NCI-H1694 treated with DMSO at 0.1 percent for 48 hours (cell line): Measurements from ENCODE around the gene KRTAP1-3.
"Not testable (repeated sequence)": the region's sequence is repeated elsewhere in the genome, so short reads cannot be mapped to it uniquely, and the experiment has no call there.

Source experiments
- DNase-seq: peaks from one replicate; lab custom pipeline; 2025; lab: John Stamatoyannopoulos, UW

Gene KRTAP1-3, protein sequence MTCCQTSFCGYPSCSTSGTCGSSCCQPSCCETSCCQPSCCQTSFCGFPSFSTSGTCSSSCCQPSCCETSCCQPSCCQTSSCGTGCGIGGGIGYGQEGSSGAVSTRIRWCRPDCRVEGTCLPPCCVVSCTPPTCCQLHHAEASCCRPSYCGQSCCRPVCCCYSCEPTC

DNA sequence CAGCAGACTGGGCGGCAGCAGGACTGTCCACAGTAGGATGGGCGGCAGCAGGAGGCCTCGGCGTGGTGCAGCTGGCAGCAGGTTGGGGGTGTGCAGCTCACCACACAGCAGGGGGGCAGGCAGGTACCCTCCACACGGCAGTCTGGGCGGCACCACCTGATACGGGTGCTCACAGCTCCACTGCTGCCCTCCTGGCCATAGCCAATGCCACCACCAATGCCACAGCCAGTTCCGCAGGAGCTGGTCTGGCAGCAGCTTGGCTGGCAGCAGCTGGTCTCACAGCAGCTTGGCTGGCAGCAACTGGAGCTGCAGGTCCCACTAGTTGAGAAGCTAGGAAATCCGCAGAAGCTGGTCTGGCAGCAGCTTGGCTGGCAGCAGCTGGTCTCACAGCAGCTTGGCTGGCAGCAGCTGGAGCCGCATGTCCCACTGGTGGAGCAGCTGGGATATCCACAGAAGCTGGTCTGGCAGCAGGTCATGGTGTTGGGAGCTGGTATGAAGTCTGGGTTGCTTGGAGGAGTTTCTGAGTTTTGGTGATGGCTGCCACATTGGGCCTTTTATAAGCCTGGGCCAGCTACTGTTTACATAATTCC is at the start of gene KRTAP1-3:
Gene KRTAP1-3 (minus strand): TSS at position 529 of the 590 bp plus-strand sequence. CDS start 53 bp downstream, at position 476.
- not testable (repeated sequence) for DNase-seq

DNA sequence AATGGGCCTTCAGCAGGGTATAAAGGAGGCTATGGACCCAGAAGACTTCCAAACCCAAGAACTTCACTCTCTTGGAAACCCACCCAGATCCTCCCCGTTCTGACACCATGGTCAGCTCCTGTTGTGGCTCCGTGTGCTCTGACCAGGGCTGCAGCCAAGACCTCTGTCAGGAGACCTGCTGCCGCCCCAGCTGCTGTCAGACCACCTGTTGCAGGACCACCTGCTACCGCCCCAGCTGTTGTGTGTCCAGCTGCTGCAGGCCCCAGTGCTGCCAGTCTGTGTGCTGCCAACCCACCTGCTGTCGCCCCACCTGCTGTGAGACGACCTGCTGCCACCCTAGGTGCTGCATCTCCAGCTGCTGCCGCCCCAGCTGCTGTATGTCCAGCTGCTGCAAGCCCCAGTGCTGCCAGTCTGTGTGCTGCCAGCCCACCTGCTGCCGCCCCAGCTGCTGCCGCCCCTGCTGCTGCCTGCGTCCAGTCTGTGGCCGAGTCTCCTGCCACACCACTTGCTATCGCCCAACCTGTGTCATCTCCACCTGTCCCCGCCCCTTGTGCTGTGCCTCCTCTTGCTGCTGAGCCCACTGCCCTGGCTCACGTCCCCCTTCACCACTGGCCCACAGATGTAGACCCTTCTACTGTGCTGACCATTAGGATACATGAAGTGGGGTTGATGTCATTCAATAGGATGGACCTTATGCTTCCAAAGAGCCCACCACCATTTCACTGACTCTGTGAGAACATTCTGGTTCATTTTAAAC is 49.6 kb upstream of the KRTAP1-3 start, which contains the start of gene KRTAP4-7:
Gene KRTAP4-7 (plus strand): TSS at position 51 of the 757 bp plus-strand sequence. CDS start 57 bp downstream, at position 108.
- not testable (repeated sequence) for DNase-seq

DNA sequence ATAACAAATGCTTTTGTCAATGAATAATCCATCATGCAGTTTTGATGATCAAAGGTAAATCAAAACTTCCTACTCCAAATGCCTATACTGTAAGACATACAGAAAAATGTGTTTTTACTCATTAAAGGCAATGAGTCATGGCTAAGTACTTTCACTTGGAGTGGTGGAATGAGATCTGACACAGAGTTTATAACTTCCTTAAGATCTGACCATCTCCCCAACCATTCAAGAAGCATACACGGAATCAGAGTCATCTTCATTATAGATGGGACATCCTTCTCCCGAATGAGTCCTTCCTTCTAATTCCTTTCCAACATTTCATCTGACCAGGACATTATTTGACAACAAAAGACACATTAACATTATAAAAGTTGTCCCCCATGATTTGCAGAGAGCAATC is 48.8 kb upstream of the KRTAP1-3 start:
- not testable (repeated sequence) for DNase-seq

DNA sequence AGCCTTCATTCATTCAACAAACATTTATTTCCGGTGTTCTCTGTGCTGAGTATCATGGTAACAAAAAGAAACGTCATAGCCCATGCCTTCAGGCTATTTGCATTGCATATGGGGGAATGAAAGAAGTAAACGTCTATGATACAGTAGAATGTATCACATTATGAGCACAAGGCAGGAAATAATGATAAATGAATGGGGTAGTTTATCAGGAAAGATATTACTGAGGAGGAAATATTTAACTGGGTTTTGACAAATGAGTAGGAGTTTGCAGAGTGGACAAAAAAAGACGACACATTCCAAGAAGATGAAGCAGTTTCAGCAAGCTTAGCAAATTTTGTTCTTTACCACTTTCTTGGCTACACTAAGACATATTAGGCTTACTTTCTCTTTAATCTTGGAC is 48.0 kb upstream of the KRTAP1-3 start:
- no peak for DNase-seq

DNA sequence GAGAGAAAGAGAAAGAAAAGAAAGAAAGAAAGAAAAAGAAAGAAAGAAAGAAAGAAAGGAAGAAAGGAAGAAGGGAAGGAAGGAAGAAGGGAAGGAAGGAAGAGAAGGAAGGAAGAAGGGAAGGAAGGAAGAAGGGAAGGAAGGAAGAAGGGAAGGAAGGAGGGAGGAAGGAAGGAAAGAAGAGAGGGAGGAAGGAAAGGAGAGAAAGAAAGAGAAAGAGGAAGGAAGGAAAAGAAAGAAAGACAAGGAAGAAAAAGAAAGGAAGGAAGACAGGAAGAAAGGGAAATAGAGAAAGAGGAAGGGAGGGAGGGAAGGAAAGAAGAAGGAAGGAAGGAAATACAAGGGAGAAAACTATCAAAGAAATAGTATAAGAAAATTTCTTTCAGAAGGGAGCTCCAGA is 42.1 kb upstream of the KRTAP1-3 start:
- DNase-seq, result no peak

DNA sequence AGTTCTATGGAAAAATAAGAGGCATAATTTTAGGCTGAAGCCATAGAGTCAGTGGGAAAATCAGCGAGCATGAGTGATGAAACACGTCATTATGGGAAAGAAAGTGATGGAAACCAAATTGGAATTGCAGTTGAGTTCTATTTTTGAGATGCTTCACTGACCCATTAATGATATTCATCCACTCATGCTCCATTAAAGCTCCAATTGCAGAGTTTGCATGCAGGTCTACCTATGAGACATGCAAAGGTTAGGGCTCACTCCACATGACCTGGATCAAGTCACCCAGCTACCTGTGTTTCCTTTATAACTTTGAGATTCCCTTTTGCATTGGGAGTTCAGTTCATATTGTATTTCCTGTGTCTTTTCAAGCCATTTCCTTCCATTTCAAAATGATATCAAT is 39.0 kb upstream of the KRTAP1-3 start:
- DNase-seq, result no peak

DNA sequence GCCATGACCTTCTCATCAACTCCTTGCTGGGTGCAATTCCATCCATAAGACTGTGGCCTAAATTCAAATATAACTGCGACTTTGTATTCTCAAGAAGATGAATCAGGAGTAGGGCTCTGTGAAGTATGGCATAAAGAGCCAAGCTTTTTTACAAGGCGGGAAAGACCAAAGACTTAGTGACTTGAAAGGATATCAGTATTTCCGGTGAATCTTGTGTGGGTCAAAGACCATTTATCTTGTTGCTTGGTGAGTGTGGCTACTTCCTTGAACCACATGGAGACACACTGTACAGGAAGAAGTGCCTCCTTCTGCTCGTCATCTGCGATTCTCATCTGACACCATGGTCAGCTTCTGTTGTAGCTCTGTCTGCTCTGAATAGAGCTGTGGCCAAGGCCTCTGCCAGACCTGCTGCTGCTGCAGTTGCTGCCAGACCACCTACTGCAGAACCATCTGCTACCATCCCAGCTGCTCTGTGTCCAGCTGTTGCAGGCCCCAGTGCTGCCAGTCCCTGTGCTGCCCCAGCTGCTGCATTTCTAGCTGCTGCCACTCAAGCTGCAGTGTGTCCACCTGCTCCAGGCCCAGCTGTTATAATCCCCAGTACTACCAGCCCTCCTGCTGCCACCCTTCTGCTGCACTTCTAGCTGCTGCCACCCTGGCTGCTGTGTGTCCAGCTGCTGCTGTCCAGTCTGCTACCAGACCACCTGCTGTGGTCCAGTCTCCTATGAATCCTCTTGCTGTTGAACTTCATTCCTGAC is 37.1 kb upstream of the KRTAP1-3 start:
- DNase-seq, result no peak

DNA sequence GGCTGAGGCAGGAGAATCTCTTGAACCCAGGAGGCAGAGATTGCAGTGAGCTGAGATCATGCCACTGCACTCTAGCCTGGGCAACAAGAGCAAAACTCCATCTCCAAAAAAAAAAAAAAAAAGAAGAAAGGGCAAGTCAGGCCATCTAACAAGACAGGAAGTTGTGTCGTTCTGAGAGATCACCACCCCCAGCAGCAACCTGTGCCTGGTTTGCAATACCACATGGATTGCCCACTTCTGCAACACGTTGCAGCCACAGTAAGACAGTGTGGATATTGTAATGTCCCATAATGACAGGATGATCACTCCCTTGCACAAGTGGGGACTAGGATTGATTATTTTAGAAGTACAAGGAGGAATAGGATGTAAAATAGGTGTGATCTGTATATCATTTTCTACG is 34.4 kb upstream of the KRTAP1-3 start:
- no peak for DNase-seq

DNA sequence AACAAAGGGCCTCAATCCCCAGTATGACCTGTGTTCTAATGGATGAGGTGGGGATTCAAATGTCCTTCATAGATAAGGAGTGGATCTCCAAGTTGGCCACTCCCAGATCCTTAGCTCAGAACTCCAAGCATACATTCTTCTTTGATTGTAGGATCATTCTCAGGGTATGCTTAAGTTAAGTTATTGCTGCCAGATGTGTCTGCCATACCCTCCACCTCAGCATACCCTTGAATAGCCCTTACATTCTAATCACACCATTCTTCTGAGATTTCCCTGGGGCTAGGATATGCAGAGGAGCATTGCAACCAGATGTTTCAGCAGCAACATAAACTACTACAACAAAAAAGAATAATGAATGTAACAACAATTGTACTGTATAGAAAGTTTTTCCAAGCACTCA is 32.6 kb upstream of the KRTAP1-3 start:
- no peak for DNase-seq

DNA sequence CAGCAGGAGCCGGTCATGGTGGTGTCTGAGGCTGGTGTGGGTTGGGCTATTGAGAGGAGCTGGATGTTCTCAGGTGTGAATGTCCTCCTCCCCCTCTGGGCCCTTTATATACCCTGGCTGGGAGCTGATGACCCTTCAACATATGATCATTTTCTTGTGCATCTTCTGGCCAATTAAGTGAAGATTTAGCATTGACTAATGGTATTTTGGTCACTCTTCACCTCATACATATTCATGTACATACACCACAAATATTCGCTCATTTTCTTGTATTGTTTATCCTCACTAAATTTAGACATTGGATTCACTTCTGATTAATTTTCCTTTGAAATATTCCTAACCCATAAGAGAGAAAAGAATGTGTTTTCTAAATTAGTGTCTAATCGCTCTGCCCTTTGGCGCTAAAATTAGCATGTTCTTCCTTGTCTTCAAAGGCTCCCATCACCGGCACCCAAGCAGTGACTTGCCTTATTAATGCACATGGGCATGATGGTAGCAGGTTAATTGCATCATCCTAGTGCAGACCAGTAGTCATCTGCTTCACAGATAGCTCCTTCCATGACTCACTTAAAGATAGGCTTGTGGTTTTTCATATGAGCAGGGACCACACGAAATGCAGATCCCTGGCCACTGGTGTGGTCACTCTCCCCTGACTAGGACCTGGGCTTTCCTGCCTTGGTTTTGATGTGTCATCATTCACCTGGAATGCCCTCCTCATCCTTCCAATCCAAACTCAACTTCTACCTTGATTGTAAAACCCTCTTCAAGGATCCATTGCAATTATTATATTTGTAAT is 31.4 kb upstream of the KRTAP1-3 start, which contains the start of gene KRTAP2-4:
Gene KRTAP2-4 (minus strand): TSS at position 51 of the 796 bp plus-strand sequence. CDS start 34 bp downstream, at position 17.
- no peak for DNase-seq

DNA sequence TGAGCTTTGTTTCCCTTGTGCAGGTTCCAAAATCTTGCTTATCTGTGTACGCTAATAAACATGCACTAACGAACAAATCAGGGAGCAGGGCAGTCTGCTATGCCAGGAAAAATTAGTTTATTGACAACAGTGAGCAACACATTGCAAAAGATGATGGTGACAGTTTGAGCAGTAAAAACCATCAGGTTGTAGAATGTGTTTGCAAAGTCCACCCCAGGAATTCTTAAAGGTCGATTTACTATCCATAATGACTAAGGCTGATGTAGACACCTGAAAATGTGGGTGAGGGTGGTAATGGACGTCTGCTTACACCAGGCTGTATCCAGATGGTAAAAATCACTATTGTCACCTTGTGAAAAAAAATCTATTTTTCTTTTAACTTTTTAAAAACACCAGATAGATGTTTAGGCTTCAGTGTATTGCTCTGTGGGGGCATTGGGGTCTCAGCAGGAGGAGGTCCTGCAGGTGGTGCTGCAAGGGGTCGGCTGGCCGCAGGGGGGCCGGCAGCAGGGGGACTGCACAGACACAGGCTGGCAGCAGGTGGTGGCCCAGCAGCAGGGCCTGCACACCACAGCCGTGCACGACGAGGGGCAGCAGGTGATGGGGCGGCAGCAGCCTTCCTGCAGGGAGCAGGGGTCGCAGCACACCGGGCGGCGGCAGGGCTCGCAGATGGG is 30.5 kb upstream of the KRTAP1-3 start:
- not testable (repeated sequence) for DNase-seq

DNA sequence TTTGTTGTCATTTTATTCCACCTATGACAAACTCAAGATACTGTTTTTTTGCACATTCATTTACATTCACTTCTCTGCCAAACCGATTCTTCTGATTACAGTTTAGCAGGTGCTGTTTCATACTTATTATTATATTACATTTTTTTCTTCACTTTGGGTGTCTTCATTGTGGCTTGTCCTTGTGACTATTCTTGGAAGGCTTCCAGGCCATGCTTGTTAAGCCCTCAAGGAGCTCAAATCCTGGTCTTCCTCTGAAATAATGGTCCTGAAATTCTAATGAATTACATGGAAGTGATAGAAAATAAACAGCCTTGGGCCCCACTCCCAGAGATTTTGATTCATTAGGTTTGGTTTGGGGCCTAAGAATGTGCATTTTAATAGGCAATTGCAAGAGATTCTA is 29.6 kb upstream of the KRTAP1-3 start:
- no peak for DNase-seq

DNA sequence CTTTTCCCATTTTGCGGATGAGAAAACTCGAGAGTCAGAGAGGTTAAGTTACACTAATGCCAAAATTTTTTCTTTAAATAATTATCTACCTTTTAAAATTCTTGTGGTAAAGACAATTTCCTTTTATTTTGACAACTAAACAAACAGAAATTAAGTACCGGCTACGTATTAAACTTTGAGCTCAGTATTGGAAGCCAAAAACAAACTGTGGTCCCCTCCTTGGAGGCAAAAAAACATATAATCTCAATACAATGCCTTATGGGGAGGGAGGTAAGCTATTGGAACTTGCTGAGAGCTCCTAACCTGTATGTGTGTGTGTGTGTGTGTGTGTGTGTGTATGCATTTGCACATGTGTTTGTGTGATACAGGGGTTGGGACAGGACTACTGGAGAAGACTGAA is 28.8 kb upstream of the KRTAP1-3 start:
- DNase-seq, result no peak

DNA sequence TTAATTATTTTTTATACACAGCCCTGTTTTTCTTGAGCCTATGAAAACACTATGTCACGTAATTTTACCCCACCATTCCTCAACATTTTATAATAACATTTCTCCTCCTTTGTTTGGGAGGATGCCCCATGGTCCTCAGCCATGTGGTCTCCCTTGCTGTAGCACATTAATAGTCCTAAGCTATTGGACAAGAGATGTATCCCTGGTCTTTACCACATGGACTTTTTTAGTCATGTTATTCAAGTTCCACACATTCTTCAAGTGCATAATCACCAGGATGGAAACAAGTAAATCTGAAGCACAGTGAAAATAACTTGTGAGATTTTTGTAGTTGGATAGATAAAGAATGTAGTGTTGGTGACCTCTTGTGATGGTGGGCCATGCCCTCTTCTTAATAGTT is 27.3 kb upstream of the KRTAP1-3 start:
- DNase-seq, result no peak

DNA sequence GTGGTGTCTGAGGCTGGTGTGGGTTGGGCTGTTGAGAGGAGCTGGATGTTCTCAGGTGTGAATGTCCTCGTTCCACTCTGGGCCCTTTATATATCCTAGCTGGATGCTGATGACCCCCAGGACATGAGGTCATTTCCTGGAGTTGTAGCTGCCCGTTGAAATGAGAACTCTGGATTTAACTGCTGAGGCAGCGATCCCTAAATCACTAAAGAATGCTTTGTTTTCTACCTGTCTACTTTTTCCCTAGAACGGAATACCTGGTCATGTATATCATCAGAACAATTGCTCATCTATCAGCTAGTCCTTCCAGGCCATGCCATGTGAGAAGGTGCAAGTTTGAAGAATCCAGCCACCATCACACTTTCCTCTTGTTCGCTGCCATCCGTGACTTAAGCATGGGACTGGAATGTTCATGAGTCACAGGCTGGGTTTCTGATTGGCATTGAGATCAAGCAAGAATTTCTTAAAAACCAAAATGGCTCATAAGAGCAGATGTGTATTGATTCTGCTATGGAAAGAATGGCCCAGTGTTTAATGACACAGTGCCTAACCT is 25.5 kb upstream of the KRTAP1-3 start, which contains the start of gene KRTAP2-3:
Gene KRTAP2-3 (minus strand): TSS at position 63 of the 553 bp plus-strand sequence. CDS start 64 bp downstream, outside the sequence.
- DNase-seq, result no peak

DNA sequence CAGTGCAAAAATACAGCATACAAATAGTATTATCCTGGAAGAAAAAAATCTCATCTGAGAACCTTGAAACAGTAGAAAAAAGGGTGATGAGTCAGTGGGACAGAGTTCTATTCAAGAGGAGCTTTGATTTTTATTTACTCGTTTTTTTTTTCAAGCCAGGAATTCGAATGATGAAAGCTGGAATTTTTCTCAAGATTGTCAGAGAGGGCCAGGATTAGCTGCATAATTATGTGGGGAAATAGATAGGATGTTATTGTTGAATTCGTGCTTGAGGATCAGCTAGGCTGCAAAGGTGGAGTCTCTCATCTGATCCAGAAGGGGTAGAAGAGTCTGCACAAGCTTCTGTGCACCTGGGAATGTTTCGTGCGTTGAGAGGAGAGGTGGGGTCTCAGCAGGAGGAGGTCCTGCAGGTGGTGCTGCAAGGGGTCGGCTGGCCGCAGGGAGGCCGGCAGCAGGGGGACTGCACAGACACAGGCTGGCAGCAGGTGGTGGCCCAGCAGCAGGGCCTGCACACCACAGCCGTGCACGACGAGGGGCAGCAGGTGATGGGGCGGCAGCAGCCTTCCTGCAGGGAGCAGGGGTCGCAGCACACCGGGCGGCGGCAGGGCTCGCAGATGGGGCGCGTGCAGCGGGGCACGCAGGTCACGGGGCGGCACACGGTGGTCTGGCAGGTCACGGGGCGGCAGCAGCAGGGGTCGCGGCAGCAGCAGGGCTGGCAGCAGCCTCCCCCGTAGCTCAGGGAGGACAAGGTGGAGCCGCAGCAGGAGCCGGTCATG is 24.8 kb upstream of the KRTAP1-3 start:
- not testable (repeated sequence) for DNase-seq

DNA sequence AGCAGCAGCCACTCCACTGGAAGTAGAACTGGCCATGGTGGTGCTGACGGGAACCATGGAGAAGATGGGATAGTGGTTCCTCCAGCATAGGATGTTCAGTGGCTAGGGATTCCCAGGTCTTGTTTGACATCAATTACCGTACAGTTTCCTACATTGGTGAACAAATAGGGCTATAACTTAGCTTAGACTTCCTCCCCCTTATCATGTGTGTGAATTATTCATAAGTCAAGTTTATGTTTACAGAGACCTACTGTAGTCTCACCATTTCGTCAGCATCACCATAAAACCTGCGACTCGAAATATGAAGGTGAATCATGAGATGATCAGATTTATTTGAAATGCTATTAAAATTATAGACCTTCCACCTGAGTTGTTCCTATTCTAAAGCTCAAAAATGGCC is 24.1 kb upstream of the KRTAP1-3 start:
- DNase-seq, result no peak

DNA sequence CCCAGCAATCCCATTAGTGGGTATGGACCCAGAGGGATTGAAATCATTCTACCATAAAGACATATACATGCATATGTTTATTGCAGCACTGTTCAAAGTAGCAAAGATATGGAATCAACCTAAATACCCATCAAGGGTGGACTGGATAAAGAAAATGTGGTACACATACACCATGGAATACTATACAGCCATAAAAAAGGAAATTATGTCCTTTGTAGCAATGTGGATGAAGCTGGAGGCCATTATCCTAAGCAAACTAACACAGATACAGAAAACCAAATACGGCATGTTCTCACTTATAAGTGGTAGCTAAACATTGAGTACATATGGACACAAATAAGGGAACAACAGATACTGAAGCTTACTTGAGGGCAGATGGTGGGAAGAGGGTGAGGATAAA is 22.9 kb upstream of the KRTAP1-3 start:
- no peak for DNase-seq

DNA sequence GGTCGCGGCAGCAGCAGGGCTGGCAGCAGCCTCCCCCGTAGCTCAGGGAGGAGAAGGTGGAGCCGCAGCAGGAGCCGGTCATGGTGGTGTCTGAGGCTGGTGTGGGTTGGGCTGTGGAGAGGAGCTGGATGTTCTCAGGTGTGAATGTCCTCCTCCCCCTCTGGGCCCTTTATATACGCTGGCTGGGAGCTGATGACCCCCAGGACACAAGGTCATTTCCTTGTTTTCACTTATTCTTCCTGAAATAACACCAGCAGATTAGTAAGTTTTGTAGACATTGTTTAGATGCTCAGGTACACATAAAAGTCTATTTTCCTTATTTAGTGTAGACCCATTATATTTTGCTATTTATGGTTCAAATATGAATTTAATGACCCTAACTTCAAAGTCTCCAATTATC is 20.5 kb upstream of the KRTAP1-3 start, which contains the start of gene KRTAP2-2:
Gene KRTAP2-2 (minus strand): TSS at position 101 of the 400 bp plus-strand sequence. CDS start 19 bp downstream, at position 82.
- DNase-seq, result not testable (repeated sequence)
